Stromal cell of bone marrow (primary cell): ENCODE data around the gene COL3A1.

Source experiments
- DNase-seq: peaks from one replicate; pipeline ENCODE4 v3.0.0-alpha.2; 2012; ENCODE audit warnings: low read depth

COL3A1 gene

DNA sequence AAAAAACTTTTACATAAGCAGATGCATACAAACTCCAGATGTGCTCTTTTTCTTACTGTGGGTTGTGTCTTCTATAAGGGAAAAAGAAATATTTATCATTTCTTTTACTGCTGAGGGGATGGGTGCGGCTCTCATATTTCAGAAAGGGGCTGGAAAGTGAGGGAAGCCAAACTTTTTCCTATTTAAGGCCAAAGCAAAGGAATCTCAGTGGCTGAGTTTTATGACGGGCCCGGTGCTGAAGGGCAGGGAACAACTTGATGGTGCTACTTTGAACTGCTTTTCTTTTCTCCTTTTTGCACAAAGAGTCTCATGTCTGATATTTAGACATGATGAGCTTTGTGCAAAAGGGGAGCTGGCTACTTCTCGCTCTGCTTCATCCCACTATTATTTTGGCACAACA is at the start of gene COL3A1:
COL3A1 (plus strand) TSS at position 210 of the 400 bp plus-strand sequence; CDS start at position 327, 117 bp downstream.
- peak; percentile 82 for DNase-seq

DNA sequence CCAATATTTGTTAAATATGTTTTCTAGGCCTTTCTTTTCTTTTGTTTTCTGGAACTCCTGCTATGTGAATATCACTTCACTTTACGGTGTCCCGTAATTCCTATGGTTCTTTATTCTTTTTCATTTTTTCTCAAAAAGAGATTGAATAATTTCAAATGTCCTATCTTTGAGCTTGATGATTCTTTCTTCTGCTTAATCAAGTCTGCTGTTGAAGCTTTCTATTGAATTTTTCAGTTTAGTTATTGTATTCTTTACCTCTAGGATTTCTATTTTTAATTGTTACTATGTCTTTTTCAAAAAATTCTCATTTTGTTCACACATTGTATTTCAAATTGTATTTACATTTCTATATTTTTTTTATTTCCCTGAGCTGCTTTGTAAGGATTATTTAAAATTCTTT is 45.5 kb upstream of the COL3A1 start:
- DNase-seq = no peak

DNA sequence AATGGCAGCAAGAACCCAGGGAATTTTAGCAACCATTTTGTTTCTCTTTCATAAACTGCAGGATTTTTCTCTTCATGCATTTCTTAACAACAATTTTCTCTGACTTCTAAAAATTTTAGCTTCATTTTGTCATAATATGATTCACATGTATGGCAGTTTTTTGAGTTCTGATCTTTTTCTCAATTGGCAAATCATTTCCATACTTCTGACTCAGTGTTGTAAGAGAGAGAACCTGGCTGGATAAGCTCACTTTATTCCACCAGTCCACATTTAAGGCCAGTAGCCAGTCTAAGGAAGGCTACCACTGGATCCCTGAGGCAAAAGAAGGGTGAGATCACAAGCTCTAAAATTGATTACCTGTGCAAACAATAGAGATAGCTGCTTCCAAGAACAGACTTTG is 42.8 kb upstream of the COL3A1 start:
- peak; percentile 66 for DNase-seq

DNA sequence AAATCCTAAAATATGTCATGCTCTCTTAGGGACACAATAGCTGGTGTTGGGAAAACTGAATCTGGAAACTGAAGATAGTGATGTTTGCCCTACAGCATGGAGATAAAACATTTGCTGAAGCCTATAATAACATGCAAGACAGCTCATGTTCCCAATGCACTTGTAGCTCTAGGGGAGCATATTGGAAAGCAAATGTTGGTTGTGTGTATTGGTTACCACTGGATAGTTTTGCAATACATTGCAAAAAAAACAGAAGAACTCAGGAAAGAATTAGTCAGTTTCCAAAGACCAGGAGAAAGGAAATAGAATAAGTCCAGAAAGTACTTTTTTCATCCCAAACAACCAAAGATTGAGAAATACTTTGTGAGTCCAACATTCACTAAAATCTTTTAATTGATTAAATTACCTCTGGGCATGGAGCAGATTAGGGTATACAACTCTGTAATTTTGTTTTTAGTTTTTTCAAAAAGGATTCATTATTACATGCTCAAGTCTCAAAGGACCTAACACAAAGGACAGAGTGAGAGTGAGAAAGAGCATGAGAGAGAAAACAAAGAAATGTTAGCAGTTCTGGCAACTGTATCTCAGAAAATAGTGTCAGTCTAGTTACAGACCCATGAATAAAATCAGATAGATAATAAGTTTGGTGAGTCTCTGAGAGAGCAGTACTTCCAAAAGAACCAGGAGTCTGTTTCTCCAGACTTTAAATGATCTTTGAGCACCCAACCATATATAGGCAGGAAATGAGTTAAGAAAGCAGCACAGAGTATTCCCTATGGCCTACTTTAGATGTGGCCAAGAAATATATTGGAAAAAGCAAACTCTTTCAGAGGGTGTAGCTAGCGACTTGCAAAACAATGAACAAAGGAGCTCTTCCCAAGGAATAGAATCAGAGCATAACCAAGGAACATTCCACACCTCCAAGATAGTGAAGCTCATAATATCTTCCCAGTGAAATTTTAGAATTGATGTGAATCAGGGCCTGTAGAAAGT is 36.6 kb upstream of the COL3A1 start:
- DNase-seq = peak; percentile 96

DNA sequence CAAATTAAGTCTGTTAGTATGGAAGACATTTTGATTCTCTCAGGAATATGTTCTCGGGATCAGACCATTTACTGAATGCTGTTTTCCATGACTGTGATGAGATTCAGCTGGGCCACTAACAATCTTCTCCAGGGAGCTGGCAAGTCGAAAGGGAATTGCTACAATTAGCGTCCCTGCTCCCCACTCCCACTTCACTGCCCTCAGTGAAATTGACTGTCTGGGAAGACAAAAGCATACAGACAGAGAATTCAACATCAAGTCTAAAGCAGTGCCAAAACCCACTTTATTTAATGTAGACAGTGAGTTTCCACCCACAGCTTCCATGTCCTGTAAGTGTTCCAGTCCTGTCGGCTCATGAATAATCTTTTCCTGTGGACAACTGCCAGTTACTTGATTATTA is 34.0 kb upstream of the COL3A1 start:
- peak; percentile 74 for DNase-seq

DNA sequence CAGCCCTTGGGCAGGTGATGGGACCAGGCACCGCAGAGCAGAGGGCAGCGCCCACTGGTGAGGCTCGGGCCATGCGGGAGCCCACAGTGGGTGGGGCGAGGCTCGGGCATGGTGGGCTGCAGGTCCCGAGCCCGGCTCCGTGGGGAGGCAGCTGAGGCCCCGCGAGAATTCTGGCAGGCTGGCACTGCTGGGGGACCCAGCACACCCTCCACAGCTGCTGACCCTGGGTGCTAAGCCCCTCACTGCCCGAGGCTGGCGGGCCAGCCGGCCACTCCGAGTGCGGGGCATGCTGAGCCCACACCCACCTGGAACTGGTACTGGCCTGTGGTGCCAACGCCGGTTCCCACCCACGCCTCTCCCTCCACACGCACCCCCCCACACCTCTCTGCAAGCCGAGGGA is 29.7 kb upstream of the COL3A1 start:
- DNase-seq = no peak

DNA sequence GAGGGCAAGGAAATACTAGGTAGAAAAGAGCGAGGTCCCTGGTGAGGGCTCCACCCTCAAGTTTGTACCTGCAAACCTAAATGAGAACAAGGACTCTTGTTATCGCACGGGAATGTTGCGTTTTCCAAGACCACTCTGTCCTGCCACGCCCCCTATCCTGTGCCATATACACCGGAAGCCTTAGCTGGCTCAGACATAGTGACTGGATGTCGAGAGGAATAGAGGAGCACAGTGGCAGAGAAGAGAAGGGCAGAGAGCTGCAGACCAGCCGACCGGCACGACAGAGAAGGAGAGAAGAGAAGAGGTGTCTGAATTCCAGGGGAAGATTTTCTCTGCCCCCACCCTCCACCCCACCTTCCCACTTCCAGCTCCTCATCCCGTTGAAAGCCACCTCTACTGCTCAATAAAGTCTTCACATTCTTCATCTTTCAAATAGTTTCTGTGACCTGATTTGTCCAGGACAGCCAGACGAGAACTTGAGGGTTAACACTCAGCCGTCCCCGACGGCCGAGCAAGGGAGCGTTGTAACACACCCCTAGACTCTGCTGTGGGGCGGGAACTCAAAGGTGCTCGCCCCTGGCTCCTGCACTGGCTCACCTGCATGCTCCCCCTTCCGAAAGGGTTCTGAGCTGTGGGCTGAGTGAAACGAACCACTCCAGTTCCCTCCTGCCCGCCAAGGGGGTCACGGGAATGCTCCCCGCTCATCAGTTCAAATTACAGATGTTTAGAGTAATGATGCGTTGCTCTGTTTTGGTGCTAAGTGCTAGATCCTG is 24.9 kb upstream of the COL3A1 start:
- DNase-seq = no peak

DNA sequence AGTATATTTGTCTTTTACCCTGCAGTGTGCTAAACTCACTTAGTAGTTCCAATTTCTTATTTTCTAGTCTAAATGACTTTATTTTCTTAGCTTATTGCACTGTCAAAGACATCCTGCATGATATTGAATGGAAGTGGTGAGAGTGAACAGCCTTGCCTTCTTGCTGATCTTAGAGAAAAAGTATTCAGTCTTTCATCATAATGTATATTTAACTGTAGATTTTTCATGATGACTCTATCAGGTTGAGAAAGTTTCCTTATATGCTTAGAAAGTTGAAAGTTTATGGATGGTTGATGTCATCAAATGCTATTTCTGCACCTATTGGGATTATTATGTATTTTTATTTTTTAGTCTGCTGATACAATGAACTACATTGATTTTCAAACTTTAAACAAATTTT is 21.3 kb upstream of the COL3A1 start:
- no peak for DNase-seq

DNA sequence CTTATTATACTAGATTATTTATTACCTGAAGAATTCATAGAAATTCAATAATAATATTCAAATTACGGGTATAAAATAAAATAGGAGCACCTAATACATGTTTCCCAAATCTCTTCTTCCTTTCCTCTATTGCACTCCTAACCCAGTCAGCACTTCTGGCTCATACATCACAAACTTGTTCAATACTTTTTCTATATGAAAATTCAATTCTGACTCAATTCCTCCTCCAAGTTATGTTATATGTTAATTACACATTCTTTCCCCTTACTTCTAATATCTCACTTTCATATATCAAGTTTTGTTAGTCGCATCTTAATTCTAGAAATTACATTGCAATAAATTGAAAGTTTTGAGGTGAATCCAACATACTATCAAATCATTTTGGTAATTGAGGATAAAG is 17.9 kb upstream of the COL3A1 start:
- DNase-seq = no peak

DNA sequence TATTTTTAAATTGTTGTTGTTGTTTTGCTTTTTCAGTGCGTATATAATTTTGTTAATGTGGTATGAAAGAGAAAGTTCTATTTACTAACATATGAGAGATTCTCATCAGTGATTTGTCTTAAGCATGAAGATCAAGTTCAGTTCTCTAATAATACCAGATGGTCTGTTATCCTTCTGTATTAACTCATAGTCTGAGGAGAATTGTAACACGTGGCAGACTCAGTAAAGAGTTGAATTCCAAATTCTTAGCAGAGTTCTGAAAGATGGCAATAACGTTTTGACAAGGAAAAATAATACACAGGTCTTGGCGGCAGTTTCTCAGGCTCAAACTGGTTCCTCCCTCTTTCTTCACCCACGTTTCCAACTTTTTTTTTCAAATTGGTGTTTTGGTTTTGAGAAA is 17.2 kb upstream of the COL3A1 start:
- DNase-seq = no peak

DNA sequence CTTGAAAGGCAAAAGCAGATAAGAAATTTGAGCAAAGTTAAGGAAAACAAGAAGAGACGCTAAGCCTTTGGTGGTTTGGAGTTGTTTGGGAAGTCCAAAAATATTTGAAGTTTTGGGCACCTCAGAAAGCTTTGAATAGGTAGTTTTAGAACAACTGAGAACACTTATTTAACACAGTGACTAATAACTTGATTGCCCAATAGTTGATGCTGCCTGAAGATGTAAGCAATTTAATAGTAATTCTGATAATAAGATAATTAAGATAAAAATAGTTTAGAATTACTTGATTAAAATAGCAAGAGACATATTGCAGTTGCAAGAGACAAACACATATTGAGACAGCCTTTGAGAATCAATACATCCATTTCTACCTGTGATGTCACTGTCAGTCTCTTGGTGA is 16.5 kb upstream of the COL3A1 start:
- DNase-seq = no peak

DNA sequence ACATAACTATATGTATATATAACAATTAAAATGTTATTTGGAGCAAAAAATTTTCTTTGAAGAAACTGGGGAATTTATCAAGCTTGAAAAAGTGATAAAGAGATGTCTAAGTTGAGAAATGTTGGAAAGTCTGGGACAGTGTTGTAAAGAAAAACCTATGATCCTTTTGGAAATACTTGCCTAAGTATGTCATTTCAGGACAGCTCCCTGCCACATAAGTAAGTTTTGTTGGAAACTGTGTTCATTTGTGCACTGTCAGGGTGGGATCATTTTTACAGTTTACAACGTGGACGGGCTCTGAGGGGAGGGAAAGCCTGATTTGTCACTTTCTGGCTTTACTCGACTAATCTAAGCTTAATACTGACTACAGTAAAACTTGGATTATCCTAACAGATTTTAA is 10.4 kb upstream of the COL3A1 start:
- no peak for DNase-seq

DNA sequence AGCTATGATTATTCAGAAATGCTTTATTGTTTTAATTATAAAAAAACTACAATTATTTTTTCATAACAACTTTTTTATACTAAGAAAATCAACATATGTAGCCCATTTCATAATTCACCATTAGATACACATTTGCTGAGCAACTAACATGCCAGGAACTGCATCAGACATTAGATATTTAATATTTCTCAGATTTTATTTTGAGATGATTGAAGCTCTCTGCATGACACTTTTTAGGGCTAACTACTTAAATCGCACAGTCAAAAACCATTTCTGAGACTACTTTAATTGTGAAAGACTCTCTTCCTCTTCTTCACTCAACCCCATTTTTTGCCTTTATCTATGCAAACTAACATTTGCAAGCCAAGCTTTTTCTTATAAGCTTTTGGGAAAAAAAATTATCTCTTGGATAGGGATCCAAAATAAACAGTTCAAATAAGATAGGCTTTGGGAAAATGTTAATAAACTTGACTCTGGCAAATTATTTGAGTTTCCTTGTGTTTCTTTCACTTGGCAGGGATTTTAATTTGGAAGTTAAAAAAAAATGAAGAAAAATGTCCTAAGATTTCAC is 9.1 kb upstream of the COL3A1 start:
- DNase-seq = no peak

DNA sequence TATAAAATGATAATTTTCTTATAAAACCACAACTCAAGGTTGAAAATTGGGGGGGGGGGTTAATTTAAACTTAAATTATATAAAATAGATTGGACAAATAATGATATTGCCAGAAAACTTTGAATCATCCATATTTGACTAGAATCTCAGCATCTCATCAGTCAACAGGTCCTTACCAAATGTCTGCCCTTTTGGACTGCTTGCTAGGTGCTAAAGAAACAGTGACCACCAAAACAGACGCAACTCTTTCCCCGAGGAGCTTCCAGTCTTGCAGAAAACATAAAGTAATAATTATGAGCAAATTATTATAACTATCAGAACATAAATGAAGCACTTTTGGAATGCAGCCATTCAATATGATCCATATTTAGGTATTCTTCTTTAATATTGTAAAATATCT is 8.6 kb upstream of the COL3A1 start:
- no peak for DNase-seq

DNA sequence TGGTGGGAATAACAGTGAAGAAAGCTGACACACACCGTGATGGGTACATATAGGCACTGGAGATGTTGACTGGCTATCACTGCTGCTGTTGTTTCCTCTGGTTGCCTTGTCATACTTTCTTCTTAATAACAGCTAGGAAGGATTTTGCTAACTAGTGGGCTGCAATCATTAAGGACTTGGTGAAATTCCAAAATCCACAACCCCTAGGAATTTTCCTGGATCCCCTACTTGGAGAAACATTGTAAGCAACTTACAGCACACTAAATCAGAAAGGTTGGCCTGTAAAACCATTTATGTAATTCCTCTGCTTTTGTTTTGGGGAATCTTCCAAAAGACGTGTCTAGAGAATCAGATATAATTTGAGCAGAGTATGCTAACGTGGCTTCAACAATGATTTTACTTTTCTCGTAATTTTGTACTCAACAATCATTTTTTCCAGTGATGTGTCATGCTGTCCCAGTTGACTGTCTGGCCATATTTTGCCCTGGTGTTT is 8.0 kb upstream of the COL3A1 start:
- DNase-seq = peak; percentile 55

DNA sequence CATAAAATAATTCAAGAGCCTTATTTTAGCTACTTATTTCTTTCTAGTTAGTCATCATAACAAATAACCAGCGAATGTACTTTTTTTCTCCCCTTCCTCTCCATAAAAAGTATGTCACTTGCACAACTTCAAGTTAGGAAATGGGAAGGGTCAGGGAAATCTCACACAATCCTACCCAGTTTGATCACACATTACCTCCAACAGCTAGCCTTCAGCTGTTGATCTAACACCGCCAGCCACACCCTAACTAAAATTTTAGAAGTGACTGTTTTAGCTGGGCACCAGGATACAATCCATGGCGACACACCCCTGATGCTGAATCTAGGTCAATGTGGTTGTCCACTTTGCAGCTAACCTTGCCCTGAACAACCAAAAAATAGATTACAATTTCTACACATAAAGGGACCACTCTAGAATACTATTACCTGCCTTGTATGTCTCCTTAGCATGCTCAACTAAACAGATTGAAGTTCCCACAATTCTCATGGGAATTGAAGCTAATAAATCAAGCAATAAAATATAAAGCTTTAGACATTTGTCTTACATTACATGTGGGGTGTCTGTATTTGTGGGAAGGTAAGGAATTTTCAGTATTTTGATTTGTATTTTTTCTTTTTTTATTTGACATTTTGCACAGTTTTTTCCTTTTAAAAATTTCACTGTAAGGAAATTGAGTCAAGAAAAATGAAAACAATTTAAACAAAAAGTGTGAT is 7.3 kb upstream of the COL3A1 start:
- DNase-seq = no peak

DNA sequence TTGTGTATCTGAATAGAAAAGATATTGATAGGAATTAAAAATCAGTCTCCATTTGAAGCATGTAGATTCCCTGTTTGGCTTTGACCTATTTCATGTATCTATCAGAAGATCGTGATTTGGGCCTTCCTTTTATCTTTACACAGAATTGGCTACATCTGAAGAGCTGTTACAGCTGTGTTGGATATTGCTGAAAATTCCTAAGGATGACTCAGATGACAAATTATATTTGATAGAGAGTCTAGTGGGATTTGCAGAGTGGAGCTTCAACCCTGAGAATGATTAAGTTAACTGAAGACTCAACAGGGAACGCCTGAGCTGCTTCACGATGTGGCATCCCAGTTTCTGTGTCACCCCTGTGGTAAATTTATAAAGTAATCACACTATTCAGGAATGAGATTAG is 4.9 kb upstream of the COL3A1 start:
- no peak for DNase-seq

DNA sequence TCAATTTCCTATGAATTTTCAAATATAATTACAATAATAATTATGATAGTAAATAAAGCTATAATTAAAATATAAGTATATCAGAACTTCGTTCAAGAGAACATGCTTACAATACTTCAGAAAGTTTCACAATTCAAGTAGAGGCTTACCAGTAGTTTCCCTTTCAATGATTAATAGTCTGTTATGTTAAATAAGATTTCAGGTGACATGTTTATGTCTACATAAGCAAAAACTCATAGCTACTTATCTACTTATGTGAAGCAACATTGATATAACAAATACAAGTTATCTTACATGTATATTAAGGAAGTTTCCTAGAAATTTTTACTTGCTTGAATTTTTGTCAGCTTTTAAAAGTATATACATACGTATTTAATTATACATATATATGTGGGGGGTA is 4.5 kb upstream of the COL3A1 start:
- DNase-seq = no peak

DNA sequence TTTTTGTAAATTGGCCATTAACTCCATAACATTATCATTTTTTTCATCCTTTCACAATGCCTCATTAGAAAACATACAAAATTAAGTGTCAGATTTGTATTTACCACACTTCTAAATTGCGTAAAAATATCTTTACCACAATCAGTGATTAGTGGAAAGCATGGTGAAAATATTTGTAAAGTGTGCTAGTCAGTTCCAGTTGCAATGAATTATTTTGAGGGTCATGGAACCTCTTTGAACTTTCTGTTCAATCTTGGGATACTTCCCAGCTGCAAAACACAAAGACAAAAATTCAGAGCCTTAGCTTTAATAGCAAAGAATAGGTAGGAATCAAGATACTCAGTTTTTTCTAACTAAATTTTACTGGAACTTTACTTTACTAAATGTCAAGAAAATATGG is 4.0 kb upstream of the COL3A1 start:
- DNase-seq = no peak

DNA sequence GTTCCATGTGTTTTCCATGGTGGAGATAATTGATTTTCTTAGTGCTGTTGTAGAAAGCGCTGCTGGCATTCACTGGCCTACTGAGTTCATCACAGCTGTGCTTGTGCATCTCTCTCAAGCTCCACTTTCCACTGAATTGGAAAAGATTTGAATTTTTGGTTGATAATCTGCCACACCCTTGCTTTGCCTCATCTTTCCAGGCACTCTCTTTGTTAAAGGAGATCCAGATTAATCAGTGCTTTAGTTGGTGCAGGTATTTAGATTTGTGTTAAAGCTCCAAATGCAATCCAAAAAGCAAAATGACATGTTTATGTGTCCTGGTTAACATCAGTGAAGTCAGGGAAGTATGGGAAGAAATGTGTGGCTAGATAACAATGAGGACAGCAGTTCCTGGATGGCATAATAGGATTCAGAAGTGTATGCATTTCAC is 2.7 kb upstream of the COL3A1 start:
- DNase-seq = no peak

DNA sequence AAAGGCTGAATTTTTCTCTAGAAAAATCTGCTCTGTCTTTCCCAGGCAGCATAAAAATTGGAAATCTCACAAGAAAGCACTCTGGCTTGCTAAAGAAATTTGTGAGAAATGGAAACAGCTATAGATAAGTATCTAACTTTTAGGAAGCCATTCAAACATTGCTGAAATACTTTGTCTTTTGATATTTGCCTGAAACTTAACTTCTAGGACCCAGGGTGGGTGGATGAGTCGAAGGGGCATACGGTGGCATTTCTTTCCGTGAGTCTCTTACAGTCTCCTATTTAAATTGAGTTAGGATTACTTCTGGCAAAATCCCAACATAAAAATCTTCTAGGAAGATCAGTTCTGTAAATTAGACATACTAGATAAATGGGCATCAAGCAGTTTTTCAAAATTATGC is 532 bp upstream of the COL3A1 start:
- DNase-seq = no peak
